Endothelial cell of umbilical vein (primary cell): ENCODE results near the gene AMER2. TPM values are rescaled to one million over a fixed set of nuclear protein-coding genes. Genes with fewer than 3 reads are reported as not detected.

Experiments
- BruUV-seq: library from RNA; stranded (reverse); fragments of 400-500 nt; replicated peaks from 2 replicates; lab custom pipeline; 2021; lab: Mats Ljungman, UMichigan
- CTCF ChIA-PET: fragments of 300-600, 350-600 bp; sonication (Branson Sonifier 250); formaldehyde crosslinking; loops from one replicate; lab custom pipeline; 2021; ENCODE audit warnings: antibody characterized with exemption, inconsistent platforms; lab: Charles Lee
- POLR2A ChIA-PET: fragments of 300-600, 350-600 bp; sonication (Branson Sonifier 250); formaldehyde crosslinking; loops from one replicate; lab custom pipeline; 2021; ENCODE audit warnings: antibody characterized with exemption, inconsistent platforms; lab: Charles Lee
- DNase-seq: peaks from one replicate; pipeline ENCODE4 v3.0.0-alpha.2; 2011; ENCODE audit warnings: low read depth, low spot score
- FAIRE-seq: peaks from 2 replicates; lab custom pipeline; 2011; peaks lifted over from hg19 to GRCh38; lab: Jason Lieb, UNC
- H2AFZ ChIP-seq: 2 replicates; pipeline ENCODE4 v1.6.0; 2012; ENCODE audit warnings: low read depth, low read length, control low read depth, inconsistent platforms
- H3K27ac ChIP-seq: 2 replicates; pipeline ENCODE4 v1.5.1; 2011; ENCODE audit warnings: low read depth, mild to moderate bottlenecking, control low read depth, low read length, moderate library complexity; ENCODE audit not compliant: insufficient read depth
- H3K27me3 ChIP-seq, 2 experiments: 2 replicates each; pipeline versions ENCODE4 v1.6.0 to v1.6.1; 2011; ENCODE audit warnings: low read length in 2 of 2, mixed read lengths in 1 of 2; ENCODE audit not compliant: control insufficient read depth in 2 of 2, insufficient read depth in 2 of 2
- H3K36me3 ChIP-seq, 2 experiments: 2 replicates in 1 of 2; 3 replicates in 1 of 2; pipeline ENCODE4 v1.5.1; 2011; ENCODE audit warnings: low read length in 2 of 2, mild to moderate bottlenecking in 1 of 2, moderate library complexity in 1 of 2; ENCODE audit not compliant: control insufficient read depth in 2 of 2, insufficient read depth in 2 of 2; ENCODE audit errors: extremely low read depth in 1 of 2
- H3K4me1 ChIP-seq: 3 replicates; pipeline ENCODE4 v1.5.1; 2011; ENCODE audit warnings: mild to moderate bottlenecking, low read length; ENCODE audit not compliant: control insufficient read depth, insufficient read depth; ENCODE audit errors: extremely low read depth
- H3K4me2 ChIP-seq: 2 replicates; pipeline ENCODE4 v1.6.1; 2011; ENCODE audit warnings: low read length, control low read depth, mixed read lengths; ENCODE audit not compliant: insufficient read depth
- H3K4me3 ChIP-seq, 3 experiments: fragments of 200-600 bp in 1 of 3; sonication (generic), shearing (Covaris generic) in 1 of 3; replicated peaks in 1 of 3; 2 replicates each; pipeline ENCODE4 v1.5.1; 2011 to 2016; ENCODE audit warnings: control low read depth in 3 of 3, low read length in 3 of 3, mild to moderate bottlenecking in 2 of 3, inconsistent platforms in 1 of 3, low read depth in 1 of 3, moderate library complexity in 1 of 3; ENCODE audit not compliant: insufficient read depth in 1 of 3
- H3K79me2 ChIP-seq: 2 replicates; pipeline ENCODE4 v1.6.0; 2012; ENCODE audit warnings: low read length, inconsistent platforms; ENCODE audit not compliant: control insufficient read depth, insufficient read depth
- H3K9ac ChIP-seq: replicated peaks from 2 replicates; pipeline ENCODE3; 2011; ENCODE audit warnings: low read length, control low read depth; ENCODE audit not compliant: insufficient read depth; ENCODE audit errors: extremely low read depth
- H3K9me1 ChIP-seq: replicated peaks from 3 replicates; pipeline ENCODE4 v1.6.0; 2011; ENCODE audit warnings: mild to moderate bottlenecking, low read length; ENCODE audit not compliant: control insufficient read depth, insufficient read depth; ENCODE audit errors: extremely low read depth
- H3K9me3 ChIP-seq: replicated peaks from 2 replicates; pipeline ENCODE4 v1.5.1; 2012; ENCODE audit warnings: low read length, inconsistent platforms; ENCODE audit not compliant: control insufficient read depth, insufficient read depth
- H4K20me1 ChIP-seq: replicated peaks from 2 replicates; pipeline ENCODE3; 2011; ENCODE audit warnings: mild to moderate bottlenecking, low read length; ENCODE audit not compliant: control insufficient read depth, insufficient read depth; ENCODE audit errors: extremely low read depth
- CTCF ChIP-seq, 2 donors: IDR thresholded peaks; 1 replicate in 1 of 2; 2 replicates in 1 of 2; pipeline ENCODE4 v1.5.1; 2011; ENCODE audit warnings: low read length in 2 of 2, mild to moderate bottlenecking in 2 of 2, moderate library complexity in 2 of 2, control low read depth in 1 of 2, inconsistent platforms in 1 of 2, low read depth in 1 of 2; ENCODE audit not compliant: insufficient read depth in 1 of 2; ENCODE audit errors: extremely low read depth in 1 of 2
- EZH2 ChIP-seq: IDR thresholded peaks from 2 replicates; pipeline ENCODE4 v1.6.1; 2012; ENCODE audit warnings: borderline replicate concordance, low read depth, mild to moderate bottlenecking, moderate library complexity, low read length, inconsistent platforms; ENCODE audit not compliant: severe bottlenecking
- FOS ChIP-seq: IDR thresholded peaks from 2 replicates; pipeline ENCODE4 v1.6.1; 2011; ENCODE audit warnings: mild to moderate bottlenecking, low read length, moderate library complexity, borderline replicate concordance; ENCODE audit not compliant: insufficient read depth
- GATA2 ChIP-seq: IDR thresholded peaks from 2 replicates; pipeline ENCODE4 v1.7.0; 2011; ENCODE audit warnings: low read depth, mild to moderate bottlenecking, moderate library complexity, mixed read lengths, low read length; ENCODE audit not compliant: insufficient read length, insufficient read depth
- JUN ChIP-seq: IDR thresholded peaks from 2 replicates; pipeline ENCODE4 v1.6.1; 2011; ENCODE audit warnings: borderline replicate concordance, low read depth; ENCODE audit not compliant: insufficient read length, insufficient read depth
- MAX ChIP-seq: IDR thresholded peaks from 2 replicates; pipeline ENCODE4 v1.6.1; 2011; ENCODE audit not compliant: insufficient read depth, insufficient read length
- MYC ChIP-seq: IDR thresholded peaks from one replicate; pipeline ENCODE4 v1.6.1; 2011; ENCODE audit warnings: mild to moderate bottlenecking, low read depth, low read length
- POLR2A ChIP-seq: IDR thresholded peaks from 2 replicates; pipeline ENCODE4 v1.6.1; 2012; ENCODE audit warnings: low read depth, mild to moderate bottlenecking, control low read depth, low read length
- POLR2AphosphoS5 ChIP-seq: IDR thresholded peaks from 2 replicates; pipeline ENCODE4 v1.6.1; 2012; ENCODE audit warnings: low read depth, mild to moderate bottlenecking, control low read depth, low read length, moderate library complexity; ENCODE audit not compliant: insufficient read depth
- dilution Hi-C: fragments of 300-500 bp; cut with MboI; formaldehyde crosslinking; loops from one replicate; pipeline ENCODE4 v1.15.0; 2019; ENCODE audit warnings: low sequenced_read_pairs; ENCODE audit not compliant: extremely low pct_ligation_motif_present
- intact Hi-C: fragments of 100-400 bp; cut with micrococcal nuclease; formaldehyde crosslinking; loops from one replicate; pipeline ENCODE4 v1.10.0; 2022
- polyA plus RNA-seq, 4 experiments: library from polyadenylated mRNA; depleted of rRNA in 3 of 4; stranded (reverse) in 3 of 4; unstranded in 1 of 4; fragments of >200 nt; gene quantifications; 2 replicates each; pipeline versions ENCODE4 v1.2.1 to v1.2.3, GENCODE V29; 2011 to 2012; ENCODE audit warnings: missing spikeins in 1 of 4
- total RNA-seq: library from RNA; stranded (reverse); gene quantifications from 2 replicates; pipeline ENCODE4 v1.2.3, GENCODE V29; 2021

AMER2 gene
- total and polyA plus RNA-seq, 2 donors (not counting 3 experiments of a cell fraction or from before 2014, with no cell fraction given), result not detected

- no peaks in the 10 kb centered on the region for H3K36me3 ChIP-seq
- H4K20me1 ChIP-seq, result no peaks in the 10 kb centered on the region
- FAIRE-seq (no peak), DNase-seq (no peak)
- no peak overlapping the region for H3K4me3 ChIP-seq
- intact Hi-C loops (no loop called here), dilution Hi-C loops (no loop called here)
- no peak for TF ChIP-seq FOS
- no peak for TF ChIP-seq JUN
- no peak for TF ChIP-seq GATA2
- TF ChIP-seq EZH2, result no peak
- TF ChIP-seq POLR2A, result no peak
- TF ChIP-seq CTCF (IDR thresholded peaks at IDR 0.05; ENCODE audit: extremely low read depth in 1 of 2, insufficient read depth in 1 of 2, low read depth in 1 of 2, low read length in 2 of 2), result no peak
- no peak for TF ChIP-seq MAX
- TF ChIP-seq MYC, result no peak
- no peak for TF ChIP-seq POLR2AphosphoS5
- H3K27me3 ChIP-seq, result peaks cover 14 to 16% of the 10 kb centered on the region in 2 experiments
- ChIA-PET CTCF (no interaction called here), POLR2A (no interaction called here)
- H3K4me2 ChIP-seq, result no peak overlapping the region
- H3K9ac ChIP-seq, result no peak overlapping the region
- H3K27ac ChIP-seq, result no peak overlapping the region
- no TSS peak for BruUV-seq
- no peak overlapping the region for H2AFZ ChIP-seq
- H3K4me1 ChIP-seq, result no peaks in the 10 kb centered on the region
- H3K9me1 ChIP-seq, result no peaks in the 10 kb centered on the region
- no peaks in the 10 kb centered on the region for H3K79me2 ChIP-seq
- H3K9me3 ChIP-seq, result no peaks in the 10 kb centered on the region
Measured at GRCh38 chr13:25177012-25177411, 4.9 kb upstream of the AMER2 start.
